ENCODE data around the gene POLA2. TPM values are rescaled to one million over a fixed set of nuclear protein-coding genes. Genes with fewer than 3 reads are reported as not detected.

The POLA2 gene
- total and polyA plus RNA-seq, 4 donors = 4.5 to 14.2 (median 9.5) TPM

GRCh38 chr11:65216830-65217229 is 44.9 kb upstream of the POLA2 start:
- H3K27me3 ChIP-seq (ENCODE audit: control insufficient read depth in 3 of 3, insufficient read depth in 3 of 3, low read length in 2 of 3) = no peaks in the 10 kb centered on the region
- H3K36me3 ChIP-seq (ENCODE audit: control insufficient read depth in 4 of 4, insufficient read depth in 4 of 4, low read length in 4 of 4) = peaks cover 0 to 2% (median 0%) of the 10 kb centered on the region in 4 donors
- DNase-seq = no peak
- no peak overlapping the region for H3K9ac ChIP-seq (ENCODE audit: insufficient read depth in 1 of 2, low read length in 2 of 2)
- 91 to 93% methylated on average over 6 of the region's 6 CpGs for WGBS, 2 donors
- peaks cover 0 to 5% (median 0%) of the 10 kb centered on the region in 5 donors for H3K4me1 ChIP-seq (ENCODE audit: control insufficient read depth in 5 of 5, insufficient read depth in 5 of 5, low read length in 5 of 5)
- TF ChIP-seq CTCF (IDR thresholded peaks at IDR 0.05; ENCODE audit: control extremely low read depth, extremely low read depth) = no peak
- no peak overlapping the region for H3K4me3 ChIP-seq
- no peaks in the 10 kb centered on the region for H3K9me3 ChIP-seq (ENCODE audit: control insufficient read depth in 4 of 4, insufficient read depth in 3 of 4, low read length in 3 of 4)
- no peak overlapping the region for H3K27ac ChIP-seq (ENCODE audit: low read depth in 1 of 2, low read length in 1 of 2)
- ATAC-seq (ENCODE audit: insufficient read depth, low FRiP score) = no peak

GRCh38 chr11:65217441-65218423 is 44.0 kb upstream of the POLA2 start:
- ATAC-seq (ENCODE audit: insufficient read depth, low FRiP score) (no peak), DNase-seq (no peak)
- no peak for TF ChIP-seq CTCF (IDR thresholded peaks at IDR 0.05; ENCODE audit: control extremely low read depth, extremely low read depth)
- H3K4me1 ChIP-seq (ENCODE audit: control insufficient read depth in 5 of 5, insufficient read depth in 5 of 5, low read length in 5 of 5) = peaks cover 0 to 4% (median 0%) of the 10 kb centered on the region in 5 donors
- H3K27ac ChIP-seq (ENCODE audit: low read depth in 1 of 2, low read length in 1 of 2) = no peak overlapping the region
- 83 to 86% methylated on average over 19 of the region's 19 CpGs for WGBS, 2 donors
- peaks cover 0 to 2% (median 0%) of the 10 kb centered on the region in 4 donors for H3K36me3 ChIP-seq (ENCODE audit: control insufficient read depth in 4 of 4, insufficient read depth in 4 of 4, low read length in 4 of 4)
- H3K9ac ChIP-seq (ENCODE audit: insufficient read depth in 1 of 2, low read length in 2 of 2) = no peak overlapping the region
- H3K4me3 ChIP-seq = no peak overlapping the region
- no peaks in the 10 kb centered on the region for H3K9me3 ChIP-seq (ENCODE audit: control insufficient read depth in 4 of 4, insufficient read depth in 3 of 4, low read length in 3 of 4)
- no peaks in the 10 kb centered on the region for H3K27me3 ChIP-seq (ENCODE audit: control insufficient read depth in 3 of 3, insufficient read depth in 3 of 3, low read length in 2 of 3)

- 89% methylated on average over 9 of the region's 9 CpGs for WGBS, 2 donors
- no peak for ATAC-seq (ENCODE audit: insufficient read depth, low FRiP score)
- H3K9me3 ChIP-seq (ENCODE audit: control insufficient read depth in 4 of 4, insufficient read depth in 3 of 4, low read length in 3 of 4) = no peaks in the 10 kb centered on the region
- no peak overlapping the region for H3K27ac ChIP-seq (ENCODE audit: low read depth in 1 of 2, low read length in 1 of 2)
- no peak for DNase-seq
- TF ChIP-seq CTCF (IDR thresholded peaks at IDR 0.05; ENCODE audit: control extremely low read depth, extremely low read depth) = no peak
- H3K4me3 ChIP-seq = no peak overlapping the region
- peaks cover 0 to 4% (median 0%) of the 10 kb centered on the region in 5 donors for H3K4me1 ChIP-seq (ENCODE audit: control insufficient read depth in 5 of 5, insufficient read depth in 5 of 5, low read length in 5 of 5)
- no peaks in the 10 kb centered on the region for H3K27me3 ChIP-seq (ENCODE audit: control insufficient read depth in 3 of 3, insufficient read depth in 3 of 3, low read length in 2 of 3)
- no peak overlapping the region for H3K9ac ChIP-seq (ENCODE audit: insufficient read depth in 1 of 2, low read length in 2 of 2)
- H3K36me3 ChIP-seq (ENCODE audit: control insufficient read depth in 4 of 4, insufficient read depth in 4 of 4, low read length in 4 of 4) = peaks cover 0 to 2% (median 0%) of the 10 kb centered on the region in 4 donors
These were observed 43.3 kb upstream of the POLA2 start for GRCh38 chr11:65218446-65218845.

All from lung (tissue), 12 donors.